Measurements from ENCODE around the gene APOL6. TPM values are rescaled to one million over a fixed set of nuclear protein-coding genes. Genes with fewer than 3 reads are reported as not detected.

APOL6 gene
- total RNA-seq, 1 donor from 2014 or later, result 53.8 TPM

- H3K4me1 ChIP-seq, result no peaks in the 10 kb centered on the region
- H3K27me3 ChIP-seq (ENCODE audit: low read depth), result no peaks in the 10 kb centered on the region
- TF ChIP-seq CTCF (IDR thresholded peaks at IDR 0.05), result no peak
- ATAC-seq, result peak in 1 of 2 donors; percentile 29
- H3K36me3 ChIP-seq, result no peaks in the 10 kb centered on the region
- intact Hi-C loops (cut with DNase I), result no loop called here
- no peaks in the 10 kb centered on the region for H3K9me3 ChIP-seq
- H3K4me3 ChIP-seq, result no peak overlapping the region
- no peak overlapping the region for H3K27ac ChIP-seq
- peak; percentile 32 for DNase-seq
Measured at GRCh38 chr22:35611891-35612576, 36.2 kb upstream of the APOL6 start.

- DNase-seq, result peak; percentile 15
- Histone ChIP-seq H3K9me3 (no peaks in the 10 kb centered on the region), H3K36me3 (no peaks in the 10 kb centered on the region), H3K27ac (no peak overlapping the region), H3K27me3 (ENCODE audit: low read depth) (no peaks in the 10 kb centered on the region), H3K4me1 (no peaks in the 10 kb centered on the region), H3K4me3 (no peak overlapping the region)
- intact Hi-C loops (cut with DNase I), result no loop called here
- TF ChIP-seq CTCF (IDR thresholded peaks at IDR 0.05), result no peak
- ATAC-seq, result no peak
Measured at GRCh38 chr22:35612903-35613302, 35.3 kb upstream of the APOL6 start.

GRCh38 chr22:35614404-35614803 lies 33.8 kb upstream of the APOL6 start:
- H3K36me3 ChIP-seq, result no peaks in the 10 kb centered on the region
- DNase-seq, result no peak
- TF ChIP-seq CTCF (IDR thresholded peaks at IDR 0.05), result no peak
- H3K4me3 ChIP-seq, result no peak overlapping the region
- H3K9me3 ChIP-seq, result no peaks in the 10 kb centered on the region
- H3K4me1 ChIP-seq, result no peaks in the 10 kb centered on the region
- no peak overlapping the region for H3K27ac ChIP-seq
- no peaks in the 10 kb centered on the region for H3K27me3 ChIP-seq (ENCODE audit: low read depth)
- intact Hi-C loops (cut with DNase I), result no loop called here
- ATAC-seq, result no peak

GRCh38 chr22:35615156-35615555 lies 33.1 kb upstream of the APOL6 start:
- no peak for ATAC-seq
- intact Hi-C loops (cut with DNase I), result no loop called here

GRCh38 chr22:35616043-35616442 lies 32.2 kb upstream of the APOL6 start:
- no peaks in the 10 kb centered on the region for H3K4me1 ChIP-seq
- H3K36me3 ChIP-seq, result no peaks in the 10 kb centered on the region
- H3K9me3 ChIP-seq, result no peaks in the 10 kb centered on the region
- intact Hi-C loops (cut with DNase I), result no loop called here
- no peaks in the 10 kb centered on the region for H3K27me3 ChIP-seq (ENCODE audit: low read depth)
- H3K27ac ChIP-seq, result no peak overlapping the region
- no peak for ATAC-seq
- H3K4me3 ChIP-seq, result no peak overlapping the region
- DNase-seq, result no peak
- TF ChIP-seq CTCF (IDR thresholded peaks at IDR 0.05), result no peak

More at GRCh38 chr22:35615156-35615555, 33.1 kb upstream of the APOL6 start:
- no peaks in the 10 kb centered on the region for H3K9me3 ChIP-seq
- no peak for DNase-seq
- H3K27ac ChIP-seq, result no peak overlapping the region
- H3K4me3 ChIP-seq, result no peak overlapping the region
- H3K36me3 ChIP-seq, result no peaks in the 10 kb centered on the region
- TF ChIP-seq CTCF (IDR thresholded peaks at IDR 0.05), result no peak
- no peaks in the 10 kb centered on the region for H3K4me1 ChIP-seq
- H3K27me3 ChIP-seq (ENCODE audit: low read depth), result no peaks in the 10 kb centered on the region

Measured in lower lobe of right lung (tissue), 2 donors.